ENCODE results near the gene TIAM1. TPM values are rescaled to one million over a fixed set of nuclear protein-coding genes. Genes with fewer than 3 reads are reported as not detected.

The TIAM1 gene
- total and polyA plus RNA-seq, 2 donors from 2014 or later: 4.6 to 30.0 TPM

- no peaks in the 10 kb centered on the region for H3K4me1 ChIP-seq (ENCODE audit: control insufficient read depth in 2 of 3, insufficient read depth in 2 of 3, low read depth in 1 of 3, low read length in 3 of 3)
- DNase-seq (no peak), FAIRE-seq (no peak)
- no peaks in the 10 kb centered on the region for H3K36me3 ChIP-seq (ENCODE audit: control insufficient read depth in 2 of 3, insufficient read depth in 3 of 3, low read length in 3 of 3)
- TF ChIP-seq CTCF (IDR thresholded peaks at IDR 0.05; ENCODE audit: borderline replicate concordance, extremely low read depth, insufficient read depth): no peak
- H3K27me3 ChIP-seq (ENCODE audit: control insufficient read depth, insufficient read depth, low read length): no peaks in the 10 kb centered on the region
- H3K9ac ChIP-seq (ENCODE audit: low read length in 3 of 3): no peak overlapping the region
- no peak overlapping the region for H3K27ac ChIP-seq (ENCODE audit: low read depth in 2 of 2, low read length in 2 of 2)
- H3K4me3 ChIP-seq (ENCODE audit: low read length in 3 of 3): no peak overlapping the region
- intact Hi-C loops (cut with DNase I): no loop called here
- H3K9me3 ChIP-seq (ENCODE audit: control insufficient read depth in 2 of 3, insufficient read depth in 1 of 3, low read length in 3 of 3): no peaks in the 10 kb centered on the region
Measured at GRCh38 chr21:31287201-31287600, 56.9 kb downstream of the TIAM1 start.

GRCh38 chr21:31286621-31287020, 57.4 kb downstream of the TIAM1 start:
- FAIRE-seq (no peak), DNase-seq (no peak)
- Histone ChIP-seq H3K27me3 (ENCODE audit: control insufficient read depth, insufficient read depth, low read length) (no peaks in the 10 kb centered on the region), H3K4me3 (ENCODE audit: low read length in 3 of 3) (no peak overlapping the region), H3K9ac (ENCODE audit: low read length in 3 of 3) (no peak overlapping the region), H3K4me1 (ENCODE audit: control insufficient read depth in 2 of 3, insufficient read depth in 2 of 3, low read depth in 1 of 3, low read length in 3 of 3) (no peaks in the 10 kb centered on the region), H3K9me3 (ENCODE audit: control insufficient read depth in 2 of 3, insufficient read depth in 1 of 3, low read length in 3 of 3) (no peaks in the 10 kb centered on the region), H3K27ac (ENCODE audit: low read depth in 2 of 2, low read length in 2 of 2) (no peak overlapping the region), H3K36me3 (ENCODE audit: control insufficient read depth in 2 of 3, insufficient read depth in 3 of 3, low read length in 3 of 3) (no peaks in the 10 kb centered on the region)
- intact Hi-C loops (cut with DNase I): no loop called here
- TF ChIP-seq CTCF (IDR thresholded peaks at IDR 0.05; ENCODE audit: borderline replicate concordance, extremely low read depth, insufficient read depth): no peak

- Histone ChIP-seq H3K4me3 (ENCODE audit: low read length in 3 of 3) (no peak overlapping the region), H3K27me3 (ENCODE audit: control insufficient read depth, insufficient read depth, low read length) (no peaks in the 10 kb centered on the region), H3K9me3 (ENCODE audit: control insufficient read depth in 2 of 3, insufficient read depth in 1 of 3, low read length in 3 of 3) (no peaks in the 10 kb centered on the region), H3K4me1 (ENCODE audit: control insufficient read depth in 2 of 3, insufficient read depth in 2 of 3, low read depth in 1 of 3, low read length in 3 of 3) (no peaks in the 10 kb centered on the region), H3K36me3 (ENCODE audit: control insufficient read depth in 2 of 3, insufficient read depth in 3 of 3, low read length in 3 of 3) (no peaks in the 10 kb centered on the region), H3K27ac (ENCODE audit: low read depth in 2 of 2, low read length in 2 of 2) (no peak overlapping the region), H3K9ac (ENCODE audit: low read length in 3 of 3) (no peak overlapping the region)
- TF ChIP-seq CTCF (IDR thresholded peaks at IDR 0.05; ENCODE audit: borderline replicate concordance, extremely low read depth, insufficient read depth): no peak
- FAIRE-seq (no peak), DNase-seq (no peak)
- intact Hi-C loops (cut with DNase I): no loop called here
Measured at GRCh38 chr21:31284797-31285397, 59.2 kb downstream of the TIAM1 start.

- TF ChIP-seq CTCF (IDR thresholded peaks at IDR 0.05; ENCODE audit: borderline replicate concordance, extremely low read depth, insufficient read depth): no peak
- Histone ChIP-seq H3K27ac (ENCODE audit: low read depth in 2 of 2, low read length in 2 of 2) (no peak overlapping the region), H3K4me1 (ENCODE audit: control insufficient read depth in 2 of 3, insufficient read depth in 2 of 3, low read depth in 1 of 3, low read length in 3 of 3) (no peaks in the 10 kb centered on the region), H3K4me3 (ENCODE audit: low read length in 3 of 3) (no peak overlapping the region), H3K27me3 (ENCODE audit: control insufficient read depth, insufficient read depth, low read length) (no peaks in the 10 kb centered on the region), H3K9me3 (ENCODE audit: control insufficient read depth in 2 of 3, insufficient read depth in 1 of 3, low read length in 3 of 3) (no peaks in the 10 kb centered on the region), H3K36me3 (ENCODE audit: control insufficient read depth in 2 of 3, insufficient read depth in 3 of 3, low read length in 3 of 3) (no peaks in the 10 kb centered on the region), H3K9ac (ENCODE audit: low read length in 3 of 3) (no peak overlapping the region)
- DNase-seq: no peak
- no peak for FAIRE-seq
- intact Hi-C loops (cut with DNase I): no loop called here
Measured at GRCh38 chr21:31283025-31283424, 61.0 kb downstream of the TIAM1 start.

Data from kidney (tissue), 14 donors.